ENCODE results near the gene CRYBA2.

DNA sequence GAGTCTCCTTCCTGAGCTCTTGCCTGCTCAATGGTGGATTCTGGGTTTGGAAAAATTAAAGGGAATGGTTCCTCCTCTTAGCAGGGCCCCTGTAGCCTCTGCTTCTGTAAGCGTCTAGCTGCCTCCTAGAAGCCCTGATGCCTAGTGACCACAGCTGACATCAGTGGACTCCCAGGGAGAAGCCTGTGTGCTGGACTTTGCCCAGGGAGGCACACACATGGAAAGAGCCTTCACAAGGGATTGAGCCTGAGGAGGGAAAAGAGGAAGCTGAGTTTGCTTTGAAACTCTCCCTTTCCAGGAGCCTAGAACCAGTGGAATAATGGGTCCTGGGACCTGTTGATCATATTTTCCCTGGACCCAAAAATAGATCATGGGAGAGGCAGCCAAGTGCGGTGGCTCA is 49.5 kb upstream of the CRYBA2 start:
- TF ChIP-seq, protein P1, sequence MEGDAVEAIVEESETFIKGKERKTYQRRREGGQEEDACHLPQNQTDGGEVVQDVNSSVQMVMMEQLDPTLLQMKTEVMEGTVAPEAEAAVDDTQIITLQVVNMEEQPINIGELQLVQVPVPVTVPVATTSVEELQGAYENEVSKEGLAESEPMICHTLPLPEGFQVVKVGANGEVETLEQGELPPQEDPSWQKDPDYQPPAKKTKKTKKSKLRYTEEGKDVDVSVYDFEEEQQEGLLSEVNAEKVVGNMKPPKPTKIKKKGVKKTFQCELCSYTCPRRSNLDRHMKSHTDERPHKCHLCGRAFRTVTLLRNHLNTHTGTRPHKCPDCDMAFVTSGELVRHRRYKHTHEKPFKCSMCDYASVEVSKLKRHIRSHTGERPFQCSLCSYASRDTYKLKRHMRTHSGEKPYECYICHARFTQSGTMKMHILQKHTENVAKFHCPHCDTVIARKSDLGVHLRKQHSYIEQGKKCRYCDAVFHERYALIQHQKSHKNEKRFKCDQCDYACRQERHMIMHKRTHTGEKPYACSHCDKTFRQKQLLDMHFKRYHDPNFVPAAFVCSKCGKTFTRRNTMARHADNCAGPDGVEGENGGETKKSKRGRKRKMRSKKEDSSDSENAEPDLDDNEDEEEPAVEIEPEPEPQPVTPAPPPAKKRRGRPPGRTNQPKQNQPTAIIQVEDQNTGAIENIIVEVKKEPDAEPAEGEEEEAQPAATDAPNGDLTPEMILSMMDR (IDR thresholded peaks at IDR 0.05) = no peak
- TF ChIP-seq POLR2A (IDR thresholded peaks at IDR 0.05) = no peak
